ENCODE results near the gene SPATA13. TPM values are rescaled to one million over a fixed set of nuclear protein-coding genes. Genes with fewer than 3 reads are reported as not detected.
"Not testable (repeated sequence)": the region's sequence is repeated elsewhere in the genome, so short reads cannot be mapped to it uniquely, and the experiment has no call there.

SPATA13 gene
- total RNA-seq, 4 donors from 2014 or later = 20.0 to 47.4 (median 27.6) TPM

GRCh38 chr13:24323036-24323738 is 162.7 kb downstream of the SPATA13 start:
- H3K9me3 ChIP-seq = no peaks in the 10 kb centered on the region
- no peaks in the 10 kb centered on the region for H3K27me3 ChIP-seq
- intact Hi-C loops (cut with DNase I; ENCODE audit: low total_unique reads) = no loop called here
- no peaks in the 10 kb centered on the region for H3K4me1 ChIP-seq
- no peak overlapping the region for H3K27ac ChIP-seq
- H3K4me3 ChIP-seq = no peak overlapping the region
- no peak for TF ChIP-seq CTCF (IDR thresholded peaks at IDR 0.05)
- H3K36me3 ChIP-seq = no peaks in the 10 kb centered on the region
- no peak for DNase-seq

- H3K4me3 ChIP-seq = no peak overlapping the region
- no peaks in the 10 kb centered on the region for H3K36me3 ChIP-seq
- DNase-seq = no peak
- no peak overlapping the region for H3K27ac ChIP-seq
- H3K4me1 ChIP-seq = no peaks in the 10 kb centered on the region
- intact Hi-C loops (cut with DNase I; ENCODE audit: low total_unique reads) = no loop called here
- H3K27me3 ChIP-seq = no peaks in the 10 kb centered on the region
- TF ChIP-seq POLR2A (IDR thresholded peaks at IDR 0.05) (no peak), CTCF (IDR thresholded peaks at IDR 0.05) (no peak)
- H3K9me3 ChIP-seq = no peaks in the 10 kb centered on the region
These were observed 163.2 kb downstream of the SPATA13 start for GRCh38 chr13:24323739-24324075.

GRCh38 chr13:24327598-24327997 is 167.1 kb downstream of the SPATA13 start:
- H3K4me1 ChIP-seq; H3K27me3 ChIP-seq; H3K27ac ChIP-seq; H3K9me3 ChIP-seq; H3K4me3 ChIP-seq; DNase-seq; H3K36me3 ChIP-seq; intact Hi-C loops (cut with DNase I; ENCODE audit: low total_unique reads): not testable (repeated sequence)

- no peaks in the 10 kb centered on the region for H3K36me3 ChIP-seq
These were observed 167.6 kb downstream of the SPATA13 start for GRCh38 chr13:24328145-24328544.

GRCh38 chr13:24338721-24339120 is 178.2 kb downstream of the SPATA13 start:
- TF ChIP-seq CTCF (IDR thresholded peaks at IDR 0.05) = no peak
- no peak for TF ChIP-seq POLR2A (IDR thresholded peaks at IDR 0.05)
- H3K4me1 ChIP-seq = no peaks in the 10 kb centered on the region
- intact Hi-C loops (cut with DNase I; ENCODE audit: low total_unique reads) = no loop called here

More at GRCh38 chr13:24328145-24328544, 167.6 kb downstream of the SPATA13 start:
- Histone ChIP-seq H3K4me3 (no peak overlapping the region), H3K27me3 (no peaks in the 10 kb centered on the region), H3K27ac (no peak overlapping the region), H3K9me3 (no peaks in the 10 kb centered on the region), H3K4me1 (no peaks in the 10 kb centered on the region)
- no peak for DNase-seq
- TF ChIP-seq CTCF (IDR thresholded peaks at IDR 0.05) (no peak), POLR2A (IDR thresholded peaks at IDR 0.05) (no peak)
- intact Hi-C loops (cut with DNase I; ENCODE audit: low total_unique reads) = no loop called here

More at GRCh38 chr13:24338721-24339120, 178.2 kb downstream of the SPATA13 start:
- DNase-seq = no peak
- no peaks in the 10 kb centered on the region for H3K9me3 ChIP-seq
- no peak overlapping the region for H3K27ac ChIP-seq
- H3K36me3 ChIP-seq = no peaks in the 10 kb centered on the region
- H3K4me3 ChIP-seq = no peak overlapping the region
- no peaks in the 10 kb centered on the region for H3K27me3 ChIP-seq

All from uterus (tissue), 4 donors.